Esophagus muscularis mucosa (tissue), 4 donors: ENCODE results near the gene DCTN5. TPM values are rescaled to one million over a fixed set of nuclear protein-coding genes. Genes with fewer than 3 reads are reported as not detected.

Source experiments
- DNase-seq: peaks from one replicate; pipeline ENCODE4 v3.0.0-alpha.2; 2017; ENCODE audit errors: extremely low spot score
- H3K27ac ChIP-seq, 4 donors: fragments of 200-600 bp; sonication (generic); replicated peaks in 1 of 4; 1 replicate in 3 of 4; 2 replicates in 1 of 4; pipeline ENCODE4 v1.5.1; 2016 to 2019; ENCODE audit warnings: mild to moderate bottlenecking in 1 of 4
- H3K27me3 ChIP-seq, 4 donors: fragments of 200-600 bp; sonication (generic); one replicate each; pipeline versions ENCODE4 v1.5.1 to v1.6.0; 2016 to 2019
- H3K36me3 ChIP-seq, 4 donors: fragments of 200-600 bp; sonication (generic); one replicate each; pipeline ENCODE4 v1.5.1; 2016 to 2019
- H3K4me1 ChIP-seq, 4 donors: fragments of 200-600 bp; sonication (generic); one replicate each; pipeline ENCODE4 v1.5.1; 2016 to 2019
- H3K4me3 ChIP-seq, 4 donors: fragments of 200-600 bp; sonication (generic); 1 replicate in 2 of 4; 2 replicates in 2 of 4; pipeline ENCODE4 v1.5.1; 2016 to 2019; ENCODE audit warnings: mild to moderate bottlenecking in 4 of 4, moderate library complexity in 1 of 4
- H3K9me3 ChIP-seq, 4 donors: fragments of 200-600 bp; sonication (generic); 1 replicate in 3 of 4; 2 replicates in 1 of 4; pipeline ENCODE4 v1.5.1; 2016 to 2019
- CTCF ChIP-seq, 3 experiments: fragments of 200-600 bp in 2 of 3; fragments of 450-650 bp in 1 of 3; sonication (generic) in 2 of 3; IDR thresholded peaks; one replicate each; pipeline ENCODE4 v1.5.1; 2017 to 2019; ENCODE audit warnings: antibody characterized with exemption in 3 of 3, mild to moderate bottlenecking in 2 of 3, moderate library complexity in 1 of 3
- EP300 ChIP-seq: sonication (generic); formaldehyde crosslinking; IDR thresholded peaks from one replicate; pipeline ENCODE4 v1.6.1; 2017; ENCODE audit warnings: antibody characterized with exemption
- POLR2A ChIP-seq: fragments of 450-650 bp; IDR thresholded peaks from one replicate; pipeline ENCODE4 v1.6.1; 2017; ENCODE audit warnings: antibody characterized with exemption, moderate library complexity, mild to moderate bottlenecking, low read depth
- POLR2AphosphoS5 ChIP-seq, 2 donors: sonication (generic); formaldehyde crosslinking; IDR thresholded peaks; one replicate each; pipeline ENCODE4 v1.6.1; 2017; ENCODE audit warnings: antibody characterized with exemption in 2 of 2
- WGBS: methylation state at CpG from one replicate; pipeline ENCODE4 v1.1.5; 2018; 5-methylcytosine and 5-hydroxymethylcytosine counted together
- intact Hi-C: fragments of 100-400 bp; cut with DNase I; formaldehyde crosslinking; loops from one replicate; pipeline ENCODE4 v1.15.1; 2023
- total RNA-seq, 4 donors: library from RNA; depleted of rRNA; stranded (reverse); fragments of >200 nt; gene quantifications; one replicate each; pipeline versions ENCODE4 v1.1.0 to v1.2.1, GENCODE V29; 2016

DCTN5 gene
- total RNA-seq, 4 donors from 2014 or later = 31.1 to 50.7 (median 37.0) TPM

- H3K27me3 ChIP-seq = no peaks in the 10 kb centered on the region
- DNase-seq = no peak
- intact Hi-C loops = no loop called here
- TF ChIP-seq POLR2A (no peak), CTCF (IDR thresholded peaks at IDR 0.05) (no peak), POLR2AphosphoS5 (IDR thresholded peaks at IDR 0.05) (no peak), EP300 (no peak)
- no peak overlapping the region for H3K4me3 ChIP-seq
- no peak overlapping the region for H3K27ac ChIP-seq
- peaks cover 9 to 57% (median 20%) of the 10 kb centered on the region in 4 donors for H3K36me3 ChIP-seq
- WGBS = 94% methylated on average over 4 of the region's 4 CpGs
- no peaks in the 10 kb centered on the region for H3K9me3 ChIP-seq
- H3K4me1 ChIP-seq = no peaks in the 10 kb centered on the region
Measured at GRCh38 chr16:23651943-23652468, 10.7 kb downstream of the DCTN5 start.

GRCh38 chr16:23663918-23664317, 22.7 kb downstream of the DCTN5 start:
- DNase-seq = no peak
- no peaks in the 10 kb centered on the region for H3K9me3 ChIP-seq
- H3K36me3 ChIP-seq = peaks cover 58 to 100% (median 100%) of the 10 kb centered on the region in 4 donors
- H3K27ac ChIP-seq = no peak overlapping the region
- no peaks in the 10 kb centered on the region for H3K4me1 ChIP-seq
- H3K27me3 ChIP-seq = no peaks in the 10 kb centered on the region
- intact Hi-C loops = no loop called here
- no peak for TF ChIP-seq EP300
- H3K4me3 ChIP-seq = no peak overlapping the region
- 94% methylated on average over 2 of the region's 2 CpGs for WGBS

GRCh38 chr16:23666571-23667354, 25.5 kb downstream of the DCTN5 start:
- no peak for DNase-seq
- no peak overlapping the region for H3K27ac ChIP-seq
- 89% methylated on average over 7 of the region's 7 CpGs for WGBS
- TF ChIP-seq POLR2AphosphoS5 (IDR thresholded peaks at IDR 0.05) (no peak), EP300 (no peak), POLR2A (no peak), CTCF (IDR thresholded peaks at IDR 0.05) (no peak)
- no peaks in the 10 kb centered on the region for H3K9me3 ChIP-seq
- no peaks in the 10 kb centered on the region for H3K27me3 ChIP-seq
- no peak overlapping the region for H3K4me3 ChIP-seq
- intact Hi-C loops = no loop called here
- no peaks in the 10 kb centered on the region for H3K4me1 ChIP-seq
- peaks cover 46 to 100% (median 90%) of the 10 kb centered on the region in 4 donors for H3K36me3 ChIP-seq

GRCh38 chr16:23667355-23667659, 26.0 kb downstream of the DCTN5 start:
- peaks cover 46 to 100% (median 90%) of the 10 kb centered on the region in 4 donors for H3K36me3 ChIP-seq
- TF ChIP-seq CTCF (IDR thresholded peaks at IDR 0.05) (no peak), POLR2AphosphoS5 (IDR thresholded peaks at IDR 0.05) (no peak), POLR2A (no peak), EP300 (no peak)
- H3K27me3 ChIP-seq = no peaks in the 10 kb centered on the region
- no peak for DNase-seq
- intact Hi-C loops = no loop called here
- no peaks in the 10 kb centered on the region for H3K9me3 ChIP-seq
- WGBS = 93% methylated on average over 6 of the region's 6 CpGs
- H3K4me3 ChIP-seq = no peak overlapping the region
- no peak overlapping the region for H3K27ac ChIP-seq
- H3K4me1 ChIP-seq = no peaks in the 10 kb centered on the region

GRCh38 chr16:23668225-23668624, 27.0 kb downstream of the DCTN5 start:
- 50% methylated on average over 1 of the region's 1 CpG for WGBS
- H3K4me3 ChIP-seq = no peak overlapping the region
- peaks cover 46 to 97% (median 87%) of the 10 kb centered on the region in 4 donors for H3K36me3 ChIP-seq
- TF ChIP-seq POLR2A (no peak), POLR2AphosphoS5 (IDR thresholded peaks at IDR 0.05) (no peak), CTCF (IDR thresholded peaks at IDR 0.05) (no peak)
- no peaks in the 10 kb centered on the region for H3K4me1 ChIP-seq
- H3K27ac ChIP-seq = no peak overlapping the region
- H3K9me3 ChIP-seq = no peaks in the 10 kb centered on the region
- H3K27me3 ChIP-seq = no peaks in the 10 kb centered on the region
- intact Hi-C loops = no loop called here
- DNase-seq = no peak
